T1000 (cell line): ENCODE results near the gene LARP4.

Source experiments
- DNase-seq: peaks from one replicate; lab custom pipeline; 2025; ENCODE audit warnings: mixed read lengths; lab: John Stamatoyannopoulos, UW

LARP4 gene

GRCh38 chr12:50524621-50525020 lies 123.9 kb downstream of the LARP4 start:
- DNase-seq = no peak

DNA sequence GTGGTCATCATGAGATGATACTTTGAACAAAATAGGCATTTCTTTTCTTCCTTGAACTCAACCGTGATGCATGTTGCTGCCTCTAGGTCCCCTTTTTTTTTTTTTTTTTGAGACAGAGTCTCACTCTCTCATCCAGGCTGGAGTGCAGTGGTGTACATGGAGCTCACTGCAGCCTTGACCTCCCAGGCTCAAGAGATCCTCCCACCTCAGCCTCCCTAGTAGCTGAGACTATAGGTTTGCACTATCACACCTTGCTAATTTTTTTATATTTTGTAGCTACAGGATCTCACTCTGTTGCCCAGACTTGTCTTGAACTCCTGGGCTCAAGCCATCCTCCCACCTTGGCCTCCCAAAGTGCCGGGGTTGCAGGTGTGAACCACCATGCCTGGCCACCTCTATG lies 124.7 kb downstream of the LARP4 start:
- no peak for DNase-seq

- no peak for DNase-seq
These were observed 126.7 kb downstream of the LARP4 start for GRCh38 chr12:50527359-50527726.

DNA sequence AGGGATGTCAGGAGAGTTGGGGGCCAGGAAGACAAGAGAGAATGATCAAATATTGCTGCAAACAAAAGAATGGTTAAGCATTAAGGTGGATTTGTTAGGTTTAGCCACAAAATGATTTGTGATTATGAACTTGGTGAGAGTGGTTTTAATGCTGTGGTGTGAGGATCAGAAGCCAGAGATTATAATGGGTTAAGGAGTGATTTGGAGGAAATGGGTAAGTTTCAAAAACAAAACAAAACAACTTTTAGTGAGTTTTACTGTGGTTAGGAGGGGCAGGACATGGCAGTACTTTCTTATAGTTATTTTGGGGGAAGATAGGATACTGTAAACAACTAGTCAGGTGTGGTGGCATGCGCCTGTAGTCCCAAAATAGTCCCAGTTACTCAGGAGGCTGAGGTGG lies 128.1 kb downstream of the LARP4 start:
- DNase-seq = no peak

DNA sequence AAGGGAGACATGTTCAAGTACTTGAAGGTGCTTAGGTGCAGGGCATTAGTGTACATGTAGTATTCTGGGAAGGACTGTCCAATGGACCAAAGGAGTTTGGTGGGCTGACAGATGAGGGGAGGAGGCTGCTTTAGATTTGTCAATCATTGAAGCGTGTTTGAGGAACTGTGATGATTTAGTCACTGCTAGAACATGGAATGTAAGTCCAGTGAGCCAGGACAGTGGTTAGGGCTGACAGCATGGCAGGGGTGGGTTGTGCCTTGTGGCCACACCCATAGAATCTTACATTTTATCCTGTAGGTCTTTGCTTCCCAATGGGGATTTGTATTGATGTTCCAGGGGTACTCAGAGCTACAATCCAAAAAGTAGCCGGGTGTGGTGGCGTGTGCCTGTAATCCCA lies 128.7 kb downstream of the LARP4 start:
- DNase-seq = no peak
